TTC549 (cell line): Measurements from ENCODE around the gene ECSCR.
"Not testable (repeated sequence)": the region's sequence is repeated elsewhere in the genome, so short reads cannot be mapped to it uniquely, and the experiment has no call there.

Experiments used
- FAIRE-seq: peaks from 2 replicates; lab custom pipeline; 2012; peaks lifted over from hg19 to GRCh38; lab: Jason Lieb, UNC

The ECSCR gene

DNA sequence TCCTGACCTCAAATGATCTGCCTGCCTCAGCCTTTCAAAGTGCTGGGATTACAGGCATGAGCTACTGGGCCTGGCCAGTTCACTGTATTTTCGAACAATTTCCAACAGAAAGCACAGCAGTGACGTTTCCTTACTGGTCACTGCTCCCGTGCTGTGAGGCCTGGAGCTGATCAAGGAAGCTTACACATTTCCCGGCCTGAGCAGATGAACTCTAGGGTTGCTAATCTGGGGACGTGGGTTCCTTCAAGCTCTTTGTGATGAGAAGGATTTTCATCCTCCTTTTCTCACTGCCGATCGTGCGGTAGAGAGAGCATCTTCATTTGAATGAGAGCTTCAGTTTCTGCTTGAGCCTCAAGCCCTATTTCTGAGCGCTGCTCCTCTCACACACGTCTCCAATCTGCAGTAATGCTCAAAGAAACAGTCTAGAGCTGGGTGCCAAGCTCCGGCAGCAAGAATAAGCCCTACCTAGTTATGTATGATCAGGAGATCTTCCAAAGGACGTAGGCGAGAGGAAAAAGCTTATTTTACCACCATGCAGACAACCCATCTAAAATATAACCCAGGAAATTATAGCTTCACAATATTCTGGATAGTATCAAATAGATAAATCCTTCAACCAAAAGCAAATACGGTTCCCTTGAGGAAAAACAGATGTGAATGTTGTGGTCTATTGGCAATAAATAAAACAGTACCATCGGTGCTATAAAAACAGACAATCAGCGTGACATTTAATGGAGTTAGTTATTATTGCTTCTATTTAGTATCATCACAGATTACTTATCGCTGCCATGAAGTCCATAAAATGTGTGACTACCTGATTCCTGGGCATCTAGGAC is 51.3 kb downstream of the ECSCR start:
- no peak for FAIRE-seq

DNA sequence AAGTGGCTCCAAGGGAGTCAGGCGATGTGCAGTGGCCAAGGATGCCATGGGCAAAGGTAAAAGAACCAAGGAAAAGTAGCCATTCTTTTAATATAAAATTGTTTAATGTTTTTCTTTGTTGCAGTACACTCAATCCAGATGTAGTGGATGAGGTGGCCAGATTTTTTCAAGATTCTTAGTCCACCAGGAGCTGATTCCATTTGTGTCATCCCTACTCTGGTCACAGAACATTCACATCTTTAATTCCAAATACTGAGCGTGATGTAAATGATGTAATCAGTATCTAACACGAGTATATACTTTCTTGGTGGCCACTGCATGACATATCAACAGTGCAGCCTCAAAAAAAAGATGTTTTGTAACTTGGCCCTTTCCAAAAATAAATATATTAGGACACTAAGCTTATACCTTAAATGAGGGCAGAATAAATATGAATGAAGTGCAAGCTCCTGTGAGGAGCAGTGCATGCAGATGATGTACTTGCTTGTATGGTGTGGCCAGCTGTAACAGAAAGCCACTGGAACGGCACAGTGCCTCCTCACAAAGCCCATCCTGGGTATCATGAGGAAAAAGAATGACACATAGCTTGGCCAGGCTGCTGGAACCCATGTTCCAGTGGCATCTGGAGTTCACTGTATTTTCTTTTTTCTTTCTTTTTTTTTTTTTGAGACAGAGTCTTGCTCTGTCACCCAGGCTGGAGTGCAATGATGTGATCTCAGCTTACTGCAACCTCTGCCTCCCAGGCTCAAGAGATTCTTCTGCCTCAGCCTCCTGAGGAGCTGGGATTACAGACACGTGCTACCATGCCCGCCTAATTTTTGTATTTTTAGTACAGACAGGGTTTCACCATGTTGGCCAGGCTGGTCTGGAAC is 52.2 kb downstream of the ECSCR start:
- no peak for FAIRE-seq

DNA sequence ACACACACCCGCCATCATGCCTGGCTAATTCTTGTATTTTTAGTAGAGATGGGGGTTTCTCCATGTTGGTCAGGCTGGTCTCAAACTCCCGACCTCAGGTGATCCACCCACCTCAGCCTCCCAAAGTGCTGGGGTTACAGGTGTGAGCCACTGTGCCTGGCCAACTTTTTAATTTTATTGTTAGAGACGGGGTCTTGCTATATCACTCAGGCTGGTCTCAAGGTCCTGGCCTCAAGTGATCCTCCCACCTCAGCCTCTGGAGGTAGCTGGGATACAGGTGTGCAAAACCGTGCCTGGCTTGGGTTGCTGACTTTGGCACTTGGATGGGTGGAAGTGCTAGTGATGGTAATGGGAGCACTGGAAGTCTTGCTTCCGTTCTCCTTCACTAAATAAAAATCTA is 53.4 kb downstream of the ECSCR start:
- not testable (repeated sequence) for FAIRE-seq

DNA sequence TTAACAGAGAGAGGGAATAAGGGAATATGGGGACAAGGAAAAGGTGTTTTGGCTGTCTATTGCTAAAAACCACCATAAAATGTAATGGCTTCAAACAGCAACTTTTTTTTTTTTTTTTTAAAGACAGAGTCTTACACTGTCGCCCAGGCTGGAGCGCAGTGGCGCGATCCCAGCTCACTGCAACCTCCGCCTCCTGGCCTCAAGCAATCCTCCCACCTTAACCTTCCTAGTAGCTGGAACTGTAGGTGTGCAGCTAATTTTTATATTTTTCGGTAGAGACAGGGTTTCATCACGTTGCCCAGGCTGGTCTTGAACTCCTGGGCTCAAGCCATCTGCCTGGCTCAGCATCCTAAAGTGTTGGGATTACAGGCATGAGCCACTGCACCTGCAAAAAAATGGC is 54.4 kb downstream of the ECSCR start:
- FAIRE-seq = no peak

DNA sequence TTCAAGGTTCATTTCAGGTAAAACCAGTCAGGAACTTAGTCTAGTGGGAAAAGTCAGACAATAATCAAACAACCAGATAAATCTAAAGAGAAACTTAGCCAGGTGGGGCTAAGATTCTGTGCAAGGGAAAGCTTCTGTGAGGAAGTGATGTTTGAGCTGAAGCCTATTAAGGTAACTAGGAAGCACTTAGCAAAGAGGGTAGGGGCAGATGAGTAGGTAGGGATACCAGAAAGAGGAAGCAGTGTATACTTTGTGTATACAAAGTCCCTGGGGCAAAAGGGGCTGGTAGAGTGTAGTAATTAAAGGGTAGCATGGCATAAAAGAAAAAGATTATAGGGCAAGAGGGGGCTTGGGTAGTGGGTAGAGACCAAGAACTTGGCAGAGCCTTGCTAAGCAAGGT is 55.0 kb downstream of the ECSCR start:
- no peak for FAIRE-seq

DNA sequence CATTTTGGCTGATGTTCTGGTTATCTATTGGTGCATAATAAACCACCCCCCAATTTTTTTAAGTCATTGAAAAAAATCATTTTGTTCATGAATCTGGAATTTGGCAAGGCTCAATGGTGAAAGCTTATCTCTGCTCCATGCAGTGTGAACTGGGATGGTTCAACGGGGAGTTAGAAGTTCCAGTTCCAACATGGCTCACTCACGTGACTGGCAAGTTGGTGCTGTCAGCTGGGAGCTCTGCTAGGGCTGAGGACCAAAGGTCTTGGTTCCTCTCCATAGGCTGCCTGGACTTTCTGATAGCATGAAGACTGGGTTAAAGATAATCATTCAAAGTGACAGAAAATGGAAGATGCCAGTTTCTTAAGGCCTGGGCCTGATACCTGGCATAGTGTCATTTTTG is 55.6 kb downstream of the ECSCR start:
- FAIRE-seq = no peak

DNA sequence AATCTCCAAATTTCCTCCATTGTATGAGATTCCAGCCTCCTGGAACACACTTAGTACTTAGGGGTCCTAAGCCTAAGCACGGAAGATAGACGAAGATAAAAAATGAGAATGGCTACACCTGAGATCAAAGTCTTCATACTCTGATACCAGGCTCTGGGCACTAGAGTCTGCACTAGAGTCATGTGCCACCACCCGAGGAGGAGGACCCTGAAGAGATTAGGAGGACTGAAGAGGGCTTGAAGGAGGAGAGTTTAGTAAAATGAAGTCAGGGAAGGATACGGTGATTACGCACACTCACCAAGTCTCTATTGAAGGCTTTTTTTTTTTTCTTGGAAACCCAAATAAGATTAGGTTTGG is 58.1 kb downstream of the ECSCR start:
- no peak for FAIRE-seq

DNA sequence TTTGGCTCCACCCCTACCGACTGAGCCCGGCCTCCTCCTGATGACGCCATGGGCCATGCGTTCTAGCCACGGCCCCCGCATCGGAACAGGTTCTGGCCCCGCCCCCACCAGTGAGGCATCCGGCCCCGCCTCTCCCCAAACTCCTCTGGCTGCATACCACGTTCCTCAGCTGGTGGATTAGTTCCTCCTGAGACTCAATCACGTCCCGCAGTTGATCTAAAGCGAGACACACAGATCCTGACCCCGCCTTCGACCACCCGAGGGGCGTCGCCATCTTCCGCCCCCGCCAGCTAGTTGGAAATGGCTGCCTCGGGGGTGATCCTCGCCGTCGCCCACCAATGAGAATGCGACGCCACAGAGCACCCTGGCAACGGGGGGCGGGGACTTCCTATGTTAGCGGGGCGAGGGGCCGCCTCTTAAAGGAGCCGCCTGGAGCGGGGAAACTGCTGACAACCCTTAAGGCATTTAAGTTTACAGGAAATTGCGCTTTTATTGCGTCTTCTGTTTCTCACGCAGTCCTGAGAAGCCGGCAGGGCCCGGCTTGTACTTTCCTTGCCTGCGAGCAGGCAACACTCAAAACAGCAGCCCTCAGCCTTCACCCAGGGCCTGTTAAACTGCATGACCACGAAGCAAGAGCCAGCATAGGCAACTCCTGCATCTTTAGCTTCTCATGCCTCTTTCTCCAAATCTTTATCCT is 58.6 kb downstream of the ECSCR start, which contains the start of gene SPATA24:
Gene SPATA24, minus strand, starts transcription at position 303 of the 697 bp plus-strand sequence. Its CDS starts 29 bp downstream, at position 274.
- FAIRE-seq = peak; percentile 86

DNA sequence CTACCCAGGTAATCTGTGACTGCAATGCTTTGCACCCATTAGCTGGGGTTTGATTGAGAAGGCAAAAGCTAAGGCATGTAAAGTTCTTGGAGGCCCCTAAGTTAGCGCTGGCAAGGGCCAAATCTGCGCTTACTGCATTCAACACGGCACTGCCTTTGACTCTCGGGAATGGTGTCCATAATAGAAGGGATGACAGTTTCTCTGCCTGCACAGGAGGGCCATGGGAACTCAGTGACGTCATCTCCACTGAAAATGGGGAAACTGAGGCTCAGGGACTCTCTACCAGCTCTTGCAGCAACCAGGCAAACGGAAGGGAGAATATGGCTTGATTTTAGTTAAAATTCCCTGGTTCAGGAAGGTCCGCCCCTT is 59.1 kb downstream of the ECSCR start:
- no peak for FAIRE-seq

DNA sequence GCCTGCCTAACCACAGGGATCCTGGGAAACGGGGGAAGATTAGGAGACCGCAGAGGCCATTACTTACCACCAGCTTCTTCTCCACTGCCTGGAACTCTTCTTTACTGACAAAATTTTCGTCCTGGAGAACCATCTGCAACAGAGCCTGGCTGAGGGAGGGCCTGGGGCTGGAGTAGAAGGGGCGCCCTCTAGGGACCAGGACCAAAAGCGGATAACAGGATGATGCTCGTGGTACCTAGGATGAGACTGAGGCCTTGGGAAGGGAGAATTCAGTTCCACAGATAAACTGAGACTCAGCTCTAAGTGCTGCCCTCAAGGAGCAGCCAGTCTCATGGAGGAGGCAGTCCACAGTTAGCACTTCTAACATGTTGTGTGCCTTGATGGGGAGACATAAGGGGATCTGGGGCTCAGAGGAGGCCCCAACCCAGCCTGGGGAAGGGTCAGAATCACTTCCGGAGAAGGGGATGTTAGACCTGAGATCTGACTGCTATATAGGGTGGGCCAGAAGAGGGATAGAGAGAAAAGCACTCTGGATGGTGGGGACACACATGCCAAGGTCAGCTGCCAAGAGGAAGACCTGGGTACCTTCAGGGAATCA is 59.9 kb downstream of the ECSCR start:
- no peak for FAIRE-seq

DNA sequence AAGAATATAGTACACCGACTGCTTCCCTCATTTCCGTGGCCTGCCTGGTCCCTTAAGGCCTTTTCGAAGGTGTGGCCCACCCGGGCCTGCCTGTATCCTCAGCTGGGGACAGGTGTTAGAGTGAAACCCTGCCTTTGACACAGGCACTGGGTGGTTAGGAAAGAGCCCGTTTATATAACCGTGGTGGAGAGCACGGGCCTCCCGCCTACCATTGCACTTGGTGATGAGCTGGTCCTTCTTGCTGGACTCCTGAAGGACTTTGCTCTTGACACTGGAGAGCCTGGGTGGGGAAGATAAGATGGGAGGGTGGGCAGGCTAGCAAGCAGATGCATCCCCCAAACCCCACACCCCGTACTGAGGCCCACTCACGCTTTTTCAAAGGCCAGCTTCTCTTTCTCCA is 61.0 kb downstream of the ECSCR start:
- FAIRE-seq = no peak

DNA sequence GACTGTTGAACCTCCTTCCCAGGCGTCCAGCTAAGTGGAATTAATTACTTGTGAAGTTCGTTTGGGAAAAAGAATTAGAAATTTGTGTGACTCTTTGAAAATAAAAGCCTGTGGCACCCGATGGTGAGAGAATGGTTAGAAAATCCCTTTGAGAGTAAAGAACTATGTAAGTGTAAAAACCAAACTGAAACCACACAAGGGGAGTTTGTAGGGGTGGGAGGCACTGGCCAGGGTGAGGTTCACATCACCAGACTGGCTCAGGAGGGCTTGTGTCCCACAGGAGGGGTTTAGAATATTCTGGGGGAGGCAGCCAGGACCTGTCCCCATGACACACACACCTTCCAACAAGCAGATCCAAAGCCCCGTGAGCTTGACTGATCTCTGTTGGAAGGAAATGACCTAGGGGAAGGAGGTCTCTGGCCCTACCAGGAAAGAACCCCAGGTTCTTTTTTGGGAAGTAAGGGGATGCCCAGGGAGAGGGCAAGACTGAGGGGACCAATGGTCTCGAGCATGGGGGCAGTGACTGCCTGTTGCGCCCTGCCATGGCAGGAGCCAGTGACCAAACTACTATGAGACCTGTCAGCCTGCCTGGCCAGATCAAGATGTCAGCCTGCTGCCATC is 62.9 kb downstream of the ECSCR start:
- no peak for FAIRE-seq
